ENCODE measurements around the gene ZNRD2. TPM values are rescaled to one million over a fixed set of nuclear protein-coding genes. Genes with fewer than 3 reads are reported as not detected.

ZNRD2 gene
- total and polyA plus RNA-seq, 2 experiments from 2014 or later: 20.5 to 52.4 TPM

GRCh38 chr11:65559951-65560537, 10.2 kb upstream of the ZNRD2 start:
- Histone ChIP-seq H3K27me3 (no peaks in the 10 kb centered on the region), H3K4me1 (ENCODE audit: insufficient read depth) (peaks cover 51% of the 10 kb centered on the region), H3K4me2 (no peak overlapping the region), H4K20me1 (ENCODE audit: insufficient read depth, poor library complexity, severe bottlenecking) (no peaks in the 10 kb centered on the region), H3K27ac (peak overlapping the region; percentile 98), H3K36me3 (replicated peaks; ENCODE audit: insufficient read depth, low read depth) (no peaks in the 10 kb centered on the region), H2AFZ (no peak overlapping the region), H3K79me2 (peaks cover 18% of the 10 kb centered on the region), H3K9me2 (replicated peaks; ENCODE audit: insufficient read depth) (no peaks in the 10 kb centered on the region), H3K9me3 (ENCODE audit: low read depth) (no peaks in the 10 kb centered on the region), H3K4me3 (no peak overlapping the region)
- 44% methylated on average over 5 of the region's 5 CpGs for WGBS (ENCODE audit: low lambda C conversion rate, missing lambda C conversion rate)
- DNase-seq (ENCODE audit: low spot score): peak; percentile 65
- no peak for TF ChIP-seq EZH2phosphoT487 (IDR thresholded peaks at IDR 0.05; ENCODE audit: low read depth, severe bottlenecking, unreplicated experiment)
- TF ChIP-seq CTCF (IDR thresholded peaks at IDR 0.05; ENCODE audit: poor library complexity): no peak
- TF ChIP-seq EZH2 (IDR thresholded peaks at IDR 0.05; ENCODE audit: borderline replicate concordance): no peak

GRCh38 chr11:65560555-65561418, 9.5 kb upstream of the ZNRD2 start:
- Histone ChIP-seq H3K36me3 (replicated peaks; ENCODE audit: insufficient read depth, low read depth) (no peaks in the 10 kb centered on the region), H3K4me1 (ENCODE audit: insufficient read depth) (peaks cover 44% of the 10 kb centered on the region), H3K9me2 (replicated peaks; ENCODE audit: insufficient read depth) (no peaks in the 10 kb centered on the region), H3K4me3 (no peak overlapping the region), H2AFZ (no peak overlapping the region), H3K27me3 (no peaks in the 10 kb centered on the region), H4K20me1 (ENCODE audit: insufficient read depth, poor library complexity, severe bottlenecking) (no peaks in the 10 kb centered on the region), H3K79me2 (peaks cover 11% of the 10 kb centered on the region), H3K9me3 (ENCODE audit: low read depth) (no peaks in the 10 kb centered on the region), H3K27ac (peak overlapping the region; percentile 98), H3K4me2 (no peak overlapping the region)
- TF ChIP-seq CTCF (IDR thresholded peaks at IDR 0.05; ENCODE audit: poor library complexity): no peak
- TF ChIP-seq EZH2phosphoT487 (IDR thresholded peaks at IDR 0.05; ENCODE audit: low read depth, severe bottlenecking, unreplicated experiment): no peak
- no peak for TF ChIP-seq EZH2 (IDR thresholded peaks at IDR 0.05; ENCODE audit: borderline replicate concordance)
- WGBS (ENCODE audit: low lambda C conversion rate, missing lambda C conversion rate): 24% methylated on average over 15 of the region's 15 CpGs
- DNase-seq (ENCODE audit: low spot score): peak; percentile 69

- no peaks in the 10 kb centered on the region for H4K20me1 ChIP-seq (ENCODE audit: insufficient read depth, poor library complexity, severe bottlenecking)
- no peak for DNase-seq (ENCODE audit: low spot score)
- peaks cover 8% of the 10 kb centered on the region for H3K79me2 ChIP-seq
- TF ChIP-seq CTCF (IDR thresholded peaks at IDR 0.05; ENCODE audit: poor library complexity) (no peak), EZH2phosphoT487 (IDR thresholded peaks at IDR 0.05; ENCODE audit: low read depth, severe bottlenecking, unreplicated experiment) (no peak), EZH2 (IDR thresholded peaks at IDR 0.05; ENCODE audit: borderline replicate concordance) (no peak)
- peaks cover 31% of the 10 kb centered on the region for H3K4me1 ChIP-seq (ENCODE audit: insufficient read depth)
- no peak overlapping the region for H2AFZ ChIP-seq
- H3K9me3 ChIP-seq (ENCODE audit: low read depth): no peaks in the 10 kb centered on the region
- H3K27me3 ChIP-seq: no peaks in the 10 kb centered on the region
- no peak overlapping the region for H3K4me3 ChIP-seq
- H3K36me3 ChIP-seq (replicated peaks; ENCODE audit: insufficient read depth, low read depth): no peaks in the 10 kb centered on the region
- H3K4me2 ChIP-seq: no peak overlapping the region
- no peak overlapping the region for H3K27ac ChIP-seq
- WGBS (ENCODE audit: low lambda C conversion rate, missing lambda C conversion rate): 89% methylated on average over 7 of the region's 7 CpGs
- no peaks in the 10 kb centered on the region for H3K9me2 ChIP-seq (replicated peaks; ENCODE audit: insufficient read depth)
These were observed 8.3 kb upstream of the ZNRD2 start for GRCh38 chr11:65562020-65562419.
